Stomach (tissue), 4 donors: Measurements from ENCODE around the gene TIGD1.

Experiments
- CTCF ChIP-seq, 7 experiments: fragments of 450-650 bp in 4 of 7; fragments of 200-600 bp in 3 of 7; sonication (generic) in 3 of 7; IDR thresholded peaks; one replicate each; pipeline ENCODE4 v1.5.1; 2016 to 2019; ENCODE audit warnings: antibody characterized with exemption in 7 of 7, control low read depth in 2 of 7, mild to moderate bottlenecking in 1 of 7
- EP300 ChIP-seq: sonication (generic); formaldehyde crosslinking; IDR thresholded peaks from one replicate; pipeline ENCODE4 v1.6.1; 2017; ENCODE audit warnings: antibody characterized with exemption
- POLR2A ChIP-seq, 4 donors: fragments of 450-650 bp; IDR thresholded peaks; one replicate each; pipeline ENCODE4 v1.6.1; 2016; ENCODE audit warnings: antibody characterized with exemption in 4 of 4, control low read depth in 2 of 4, mild to moderate bottlenecking in 1 of 4, moderate library complexity in 1 of 4
- POLR2AphosphoS5 ChIP-seq, 3 donors: sonication (generic); formaldehyde crosslinking; IDR thresholded peaks; one replicate each; pipeline ENCODE4 v1.6.1; 2016; ENCODE audit warnings: antibody characterized with exemption in 3 of 3

- no peak for TF ChIP-seq POLR2A (IDR thresholded peaks at IDR 0.05)
- TF ChIP-seq CTCF (IDR thresholded peaks at IDR 0.05), result no peak
- no peak for TF ChIP-seq POLR2AphosphoS5 (IDR thresholded peaks at IDR 0.05)
- TF ChIP-seq EP300, result no peak
Measured at GRCh38 chr2:232535761-232536530, 14.4 kb downstream of the TIGD1 start.
